NCI-H2196 treated with DMSO at 0.1 percent for 48 hours (cell line): ENCODE measurements around the gene UGT2B15.
"Not testable (repeated sequence)": the region's sequence is repeated elsewhere in the genome, so short reads cannot be mapped to it uniquely, and the experiment has no call there.

Experiments
- DNase-seq: peaks from one replicate; lab custom pipeline; 2025; ENCODE audit not compliant: unreplicated experiment; lab: John Stamatoyannopoulos, UW

UGT2B15 gene

DNA sequence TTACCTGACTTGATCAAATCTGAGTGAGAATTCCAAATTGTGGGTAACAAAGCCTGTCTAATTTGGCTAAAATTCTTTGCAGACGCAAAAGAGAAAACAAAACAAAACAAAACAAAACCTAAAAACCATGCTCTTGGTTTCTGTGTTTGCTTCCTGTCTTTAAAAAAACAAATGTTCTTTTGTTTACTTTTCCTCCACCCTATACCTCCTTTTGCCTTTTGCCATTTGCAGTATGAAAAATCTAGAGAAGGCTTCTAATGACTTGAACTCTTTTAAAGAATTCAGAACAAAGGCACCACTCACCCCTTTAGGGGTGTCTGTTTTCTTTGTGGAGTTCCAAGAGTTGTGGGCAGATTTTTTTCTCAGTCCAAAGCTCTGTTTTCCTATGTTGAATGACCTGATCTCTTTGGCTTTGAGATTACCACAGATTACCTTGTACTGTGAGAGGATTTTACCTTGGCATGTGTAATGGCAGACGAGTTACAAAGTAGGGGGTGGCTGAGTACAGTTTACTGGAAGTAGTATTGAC lies 13.9 kb downstream of the UGT2B15 start:
- not testable (repeated sequence) for DNase-seq

DNA sequence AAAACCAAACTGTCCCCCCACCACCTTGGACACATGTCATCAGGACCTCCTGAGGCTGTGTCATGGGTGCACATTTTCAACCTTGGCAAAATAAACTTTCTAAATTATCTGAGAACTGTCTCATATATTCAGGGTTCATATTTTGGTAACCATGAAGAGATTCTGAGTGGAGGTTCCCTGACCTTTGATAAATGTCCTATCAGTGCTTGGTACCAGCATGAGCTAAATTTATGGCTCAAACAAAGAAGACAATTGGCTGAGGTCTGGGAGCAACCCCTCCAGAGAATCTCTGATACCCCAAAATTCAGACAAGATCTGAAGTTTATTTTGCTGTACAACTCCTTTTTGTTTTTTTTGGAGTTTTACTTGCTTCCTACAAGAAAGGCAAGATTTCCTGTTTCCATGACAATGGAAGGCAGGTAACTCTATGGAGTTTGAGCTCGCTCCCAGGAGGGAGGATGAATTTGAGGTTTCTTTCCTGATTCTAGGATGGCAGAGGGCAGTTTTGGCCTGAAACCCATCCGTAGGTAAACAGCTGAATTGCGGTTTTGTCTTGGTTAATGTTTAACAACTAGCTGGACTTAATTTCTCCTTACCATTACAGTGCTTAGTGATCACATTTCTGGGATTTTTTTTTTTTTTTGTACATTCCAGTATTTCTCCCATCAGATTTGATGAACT lies 14.5 kb downstream of the UGT2B15 start:
- DNase-seq = no peak

DNA sequence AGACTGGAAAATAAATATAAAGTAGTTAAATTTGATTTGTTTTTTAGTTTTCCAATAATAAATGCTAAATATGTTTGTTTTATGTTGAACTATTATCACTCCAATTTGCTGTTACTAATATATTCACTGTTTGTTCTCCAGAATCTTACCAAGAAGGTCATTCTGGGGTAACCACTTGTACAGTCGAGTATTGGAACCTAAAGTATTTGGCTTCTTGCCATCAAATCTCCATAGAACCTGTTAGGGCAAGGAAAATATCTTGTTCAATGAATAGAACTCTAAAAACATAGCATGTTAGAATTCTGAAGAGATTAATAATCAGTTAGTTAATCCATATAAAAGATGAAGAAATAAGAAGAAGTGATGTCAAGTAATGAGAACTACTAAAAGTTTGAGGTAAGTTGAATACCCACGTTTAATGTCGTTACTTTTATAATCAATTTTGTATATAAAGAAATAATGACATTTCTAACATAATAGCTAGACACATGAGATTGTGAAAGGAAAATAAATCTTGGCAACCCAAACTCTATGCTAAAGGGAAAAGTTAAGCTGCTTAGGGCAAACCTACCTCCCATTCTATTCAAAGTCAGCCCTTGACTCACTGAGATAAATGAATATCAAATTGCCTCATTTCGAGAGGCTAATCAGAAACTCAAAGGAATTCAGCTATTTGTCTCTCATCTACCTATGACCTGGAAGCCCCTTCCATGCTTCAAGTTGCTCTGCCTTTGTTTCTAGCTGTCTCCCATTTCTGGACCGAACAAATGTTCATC lies 15.3 kb downstream of the UGT2B15 start:
- no peak for DNase-seq

DNA sequence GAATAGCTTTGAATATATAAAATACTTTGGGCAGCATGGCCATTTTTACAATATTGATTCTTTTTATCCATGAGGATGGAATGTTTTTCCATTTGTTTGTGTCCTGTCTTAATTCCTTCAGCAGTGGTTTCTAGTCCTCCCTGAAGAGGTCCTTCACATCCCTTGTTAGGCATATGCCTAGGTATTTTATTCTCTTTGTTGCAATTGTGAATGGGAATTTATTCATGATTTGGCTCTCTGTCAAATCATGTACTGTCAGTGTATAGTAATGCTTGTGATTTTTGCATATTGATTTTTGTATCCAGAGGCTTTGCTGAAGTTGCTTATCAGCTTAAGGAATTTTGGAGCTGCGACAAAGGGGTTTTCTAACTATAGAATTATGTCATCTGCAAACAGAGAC lies 18.5 kb downstream of the UGT2B15 start:
- DNase-seq = no peak

DNA sequence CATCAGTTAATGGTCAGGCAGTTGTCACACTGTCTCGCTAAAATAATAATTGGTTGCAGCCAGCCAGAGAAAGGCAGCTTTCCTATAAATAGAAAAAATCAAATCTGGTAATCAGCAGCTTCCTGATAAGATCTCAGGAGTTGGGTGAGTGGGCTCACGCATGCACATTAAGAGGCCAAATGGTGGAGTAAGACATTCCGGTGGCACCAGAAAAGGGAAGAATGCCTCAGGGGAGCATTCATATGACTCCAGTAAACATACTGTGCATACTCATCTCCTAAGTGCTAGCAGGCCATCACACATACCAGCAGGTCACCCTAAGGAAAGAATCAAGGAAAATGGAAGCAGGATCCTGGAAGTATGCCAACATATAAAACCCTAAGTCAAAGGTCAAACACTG lies 40.1 kb downstream of the UGT2B15 start:
- no peak for DNase-seq

DNA sequence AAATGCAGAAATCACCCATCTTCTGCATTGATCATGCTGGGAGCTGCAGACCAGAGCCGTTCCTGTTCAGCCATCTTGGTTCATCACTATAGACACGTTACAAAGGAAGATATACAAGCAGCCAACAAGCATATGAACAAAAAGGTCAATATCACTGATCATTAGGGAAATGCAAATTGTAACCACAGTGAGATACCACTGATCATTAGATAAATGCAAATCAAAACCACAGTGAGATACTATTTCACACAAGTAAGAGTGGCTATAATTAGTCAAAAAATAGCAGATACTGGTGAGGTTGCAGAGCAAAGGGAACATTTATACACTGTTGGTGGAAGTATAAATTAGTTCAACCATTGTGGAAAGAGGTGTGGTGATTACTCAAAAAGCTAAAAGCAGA lies 47.7 kb downstream of the UGT2B15 start:
- DNase-seq = not testable (repeated sequence)

DNA sequence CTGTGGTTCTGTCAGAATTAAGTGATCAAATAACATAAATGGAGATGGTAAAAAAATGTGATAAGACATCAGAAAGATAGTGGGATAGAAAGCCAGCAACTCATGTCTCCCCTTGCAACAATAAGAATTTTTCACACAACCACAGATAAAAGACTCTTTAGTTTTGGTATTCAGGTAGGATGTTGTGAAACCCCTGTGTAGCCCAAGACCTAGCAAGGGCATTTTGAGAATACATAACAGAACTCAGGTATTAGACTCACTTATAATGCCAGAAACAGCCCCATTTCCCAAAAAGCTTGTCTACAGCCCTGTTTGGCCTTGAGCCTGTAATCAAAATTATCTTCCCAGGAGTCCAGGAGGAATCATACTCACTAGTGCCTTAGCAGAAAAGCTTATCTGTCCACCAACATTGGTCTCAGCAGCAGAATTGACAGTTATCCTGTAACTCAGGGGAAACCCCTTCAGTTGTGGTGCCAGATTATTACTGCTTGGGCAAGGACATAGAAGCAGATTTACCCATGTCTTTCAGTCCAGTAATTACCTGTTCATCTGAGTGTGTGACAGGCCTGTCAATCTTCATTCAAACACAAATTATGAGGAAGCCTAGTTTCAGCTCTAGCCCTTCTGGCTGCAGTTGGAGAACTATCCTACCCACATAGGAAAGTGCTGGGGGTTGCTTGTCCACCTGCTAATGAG lies 53.3 kb downstream of the UGT2B15 start:
- no peak for DNase-seq

DNA sequence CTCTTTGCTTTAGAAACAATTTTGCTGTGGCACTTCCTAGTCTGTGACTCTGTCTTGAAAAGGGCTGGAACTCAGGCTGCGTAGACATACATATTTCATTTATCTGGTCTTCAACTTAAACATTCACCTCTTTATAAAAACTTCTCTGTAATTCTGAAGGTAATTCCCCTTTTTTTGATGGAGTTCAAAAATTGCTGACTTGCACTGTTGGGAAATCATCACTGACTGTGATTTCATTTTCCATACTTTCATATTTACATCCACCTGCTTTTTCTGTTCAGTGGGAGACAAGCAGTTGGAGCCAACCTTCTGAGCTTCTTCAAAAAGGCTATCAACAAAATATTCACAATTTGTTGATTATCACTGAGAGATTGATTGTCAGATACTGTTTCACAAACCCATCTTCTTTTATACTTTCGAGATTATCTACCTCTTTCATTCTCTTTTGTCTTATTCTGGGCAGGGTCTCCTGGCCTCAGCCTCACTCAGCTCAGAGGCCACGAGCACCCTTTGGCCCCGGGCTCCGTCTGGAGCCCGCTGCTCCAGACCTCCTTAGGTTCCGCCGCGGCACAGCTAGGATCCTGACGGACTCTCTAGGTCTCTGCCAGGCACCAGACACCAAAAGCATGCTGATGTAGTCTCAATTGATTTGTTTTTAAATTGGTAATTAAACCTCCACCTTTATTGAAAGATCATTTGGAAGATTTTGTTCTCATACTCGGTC lies 54.6 kb downstream of the UGT2B15 start:
- DNase-seq = no peak

DNA sequence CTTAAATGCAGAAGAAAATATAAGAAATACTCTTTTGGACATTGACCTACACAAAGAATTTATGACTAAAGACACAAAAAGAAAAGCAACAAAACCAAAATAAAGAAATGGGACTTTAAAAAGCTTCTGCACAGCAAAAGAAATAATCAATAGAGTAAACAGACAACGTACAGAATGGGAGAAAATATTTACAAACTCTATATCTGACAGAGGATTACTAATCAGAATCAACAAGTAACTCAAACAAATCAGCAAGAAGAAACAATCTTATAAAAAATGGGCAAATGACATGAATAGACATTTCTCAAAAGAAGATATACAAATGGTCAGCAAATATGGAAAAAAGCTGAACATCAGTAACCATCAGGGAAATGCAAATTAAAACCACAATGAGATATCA lies 56.7 kb downstream of the UGT2B15 start:
- DNase-seq = no peak

DNA sequence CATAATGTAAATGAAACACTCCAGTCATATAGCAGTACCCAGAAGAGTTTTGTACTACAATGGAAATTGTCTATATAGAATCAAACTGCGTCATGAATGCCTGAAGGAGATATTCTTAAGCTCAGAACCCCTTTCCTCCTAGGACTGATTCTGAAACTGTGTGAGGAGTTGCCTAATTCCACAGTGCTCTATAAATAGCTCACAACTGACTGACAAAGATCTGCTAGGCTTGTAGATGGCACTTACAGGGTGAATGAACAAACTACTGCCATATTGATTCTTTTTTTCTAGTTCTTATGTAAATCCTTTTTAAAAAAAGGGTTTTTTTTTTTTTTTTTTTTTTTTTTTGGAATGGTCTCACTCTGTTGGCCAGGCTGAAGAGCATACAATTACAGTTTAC lies 64.2 kb downstream of the UGT2B15 start:
- DNase-seq = no peak

DNA sequence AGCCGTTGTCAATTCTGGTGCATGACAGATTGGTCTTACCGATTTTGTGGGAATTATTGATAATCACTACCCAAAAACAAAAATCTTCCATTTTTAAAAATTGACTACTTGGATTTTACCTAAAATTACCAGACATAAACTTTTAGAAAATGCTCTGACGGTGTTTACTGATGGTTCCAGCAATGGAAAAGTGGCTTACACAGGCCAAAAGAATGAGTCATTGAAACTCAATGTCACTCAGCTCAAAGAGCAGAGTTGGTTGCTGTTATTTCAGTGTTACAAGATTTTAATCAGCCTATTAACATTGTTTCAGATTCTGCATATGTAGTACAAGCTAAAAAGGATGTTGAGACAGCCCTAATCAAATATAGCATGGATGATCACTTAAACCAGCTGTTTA lies 71.3 kb downstream of the UGT2B15 start:
- no peak for DNase-seq

DNA sequence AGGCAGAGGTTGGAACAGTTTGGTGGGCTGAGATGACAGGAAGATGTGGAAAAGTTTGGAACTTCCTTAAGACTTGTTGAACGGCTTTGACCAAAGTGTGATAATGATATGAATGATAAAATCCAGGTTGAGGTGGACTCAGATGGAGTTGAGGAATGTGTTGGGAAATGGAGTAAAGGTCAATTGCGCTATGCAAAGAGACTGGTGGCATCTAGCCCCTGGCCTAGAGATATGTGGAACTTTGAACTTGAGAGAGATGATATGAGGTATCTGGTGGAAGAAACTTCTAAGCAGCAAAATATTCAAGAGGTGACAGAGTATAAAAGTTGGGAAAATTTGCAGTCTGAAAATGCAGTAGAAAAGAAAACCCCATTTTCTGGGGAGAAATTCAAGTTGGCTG lies 73.0 kb downstream of the UGT2B15 start:
- DNase-seq = no peak
